HG02759 (cell line): ENCODE results near the gene SOHLH1.

Experiments used
- ATAC-seq: cut with Tn5 transposase; IDR thresholded peaks from one replicate; pipeline ENCODE4 v1.9.1; 2021; ENCODE audit warnings: mild to moderate bottlenecking, moderate library complexity; ENCODE audit not compliant: unreplicated experiment

The SOHLH1 gene

GRCh38 chr9:135699440-135699839, at the start of gene SOHLH1:
Gene SOHLH1, minus strand, starts transcription at chr9:135699481. Its CDS starts 14 bp downstream, at chr9:135699467.
- ATAC-seq = no peak

- no peak for ATAC-seq
Measured at GRCh38 chr9:135748676-135749075, 49.4 kb upstream of the SOHLH1 start.

GRCh38 chr9:135747311-135747710, 48.0 kb upstream of the SOHLH1 start:
- no peak for ATAC-seq

- no peak for ATAC-seq
Measured at GRCh38 chr9:135746565-135746964, 47.3 kb upstream of the SOHLH1 start.

GRCh38 chr9:135745686-135746324, 46.5 kb upstream of the SOHLH1 start:
- ATAC-seq = no peak

GRCh38 chr9:135745189-135745588, 45.9 kb upstream of the SOHLH1 start:
- ATAC-seq = no peak

- ATAC-seq = no peak
Measured at GRCh38 chr9:135744333-135745070, 45.2 kb upstream of the SOHLH1 start.

- ATAC-seq = no peak
Measured at GRCh38 chr9:135743546-135744332, 44.5 kb upstream of the SOHLH1 start.

GRCh38 chr9:135743021-135743420, 43.7 kb upstream of the SOHLH1 start:
- no peak for ATAC-seq

- no peak for ATAC-seq
Measured at GRCh38 chr9:135741276-135742219, 42.3 kb upstream of the SOHLH1 start.

- no peak for ATAC-seq
Measured at GRCh38 chr9:135739271-135740220, 40.3 kb upstream of the SOHLH1 start.

- ATAC-seq = no peak
Measured at GRCh38 chr9:135737840-135738521, 38.7 kb upstream of the SOHLH1 start.

- ATAC-seq = no peak
Measured at GRCh38 chr9:135736979-135737839, 37.9 kb upstream of the SOHLH1 start.

- no peak for ATAC-seq
Measured at GRCh38 chr9:135736272-135736978, 37.1 kb upstream of the SOHLH1 start.

- no peak for ATAC-seq
Measured at GRCh38 chr9:135734616-135735144, 35.4 kb upstream of the SOHLH1 start.

- ATAC-seq = no peak
Measured at GRCh38 chr9:135732569-135733257, 33.4 kb upstream of the SOHLH1 start.
